ENCODE data around the gene CLGN. TPM values are rescaled to one million over a fixed set of nuclear protein-coding genes. Genes with fewer than 3 reads are reported as not detected.

The CLGN gene
- total RNA-seq, 2 donors from 2014 or later, result 0.08 to 0.37 TPM

Other genes with a start within 250 kb of the CLGN start
- gene SCOC, start 54.0 kb downstream of the CLGN start, total RNA-seq, result 10 to 100 TPM; 28.5 to 35.7 TPM
- gene MGAT4D, start 70.6 kb upstream of the CLGN start, total RNA-seq, result not detected
- 10 to 100 TPM; 10.7 to 15.1 TPM for gene ELMOD2, start 96.5 kb upstream of the CLGN start, total RNA-seq
- gene UCP1, start 141.3 kb upstream of the CLGN start, total RNA-seq, result not detected

All from activated T-helper 17 cell treated with anti-CD3 and anti-CD28 coated beads, Interleukin-2, amount 50 U/mL, for 72 hours (primary cell).